Stimulated activated naive CD4-positive, alpha-beta T cell treated with Interleukin-2 at 50 U/mL for 16 hours (primary cell): ENCODE measurements around the gene ISG15.
"Not testable (repeated sequence)": the region's sequence is repeated elsewhere in the genome, so short reads cannot be mapped to it uniquely, and the experiment has no call there.

Experiments
- DNase-seq: peaks from one replicate; lab custom pipeline; 2025; lab: John Stamatoyannopoulos, UW

The ISG15 gene

DNA sequence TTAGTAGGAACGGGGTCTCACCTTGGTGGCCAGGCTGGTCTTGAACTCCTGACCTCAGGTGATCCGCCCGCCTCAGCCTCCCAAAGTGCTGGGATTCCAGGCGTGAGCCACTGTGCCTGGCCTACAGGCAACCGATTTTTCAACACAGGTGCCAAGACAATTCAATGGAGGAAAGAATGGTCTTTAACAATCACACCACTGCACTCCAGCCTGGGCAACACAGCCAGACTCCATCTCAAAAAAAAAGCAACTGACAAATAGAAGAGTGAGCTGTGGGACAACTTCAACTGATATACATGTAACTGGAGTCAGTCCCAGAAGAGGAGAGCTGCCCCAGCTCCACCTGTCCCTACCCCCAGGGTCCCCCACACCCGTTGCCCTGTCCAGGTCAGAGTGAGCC is 18.8 kb upstream of the ISG15 start:
- not testable (repeated sequence) for DNase-seq

DNA sequence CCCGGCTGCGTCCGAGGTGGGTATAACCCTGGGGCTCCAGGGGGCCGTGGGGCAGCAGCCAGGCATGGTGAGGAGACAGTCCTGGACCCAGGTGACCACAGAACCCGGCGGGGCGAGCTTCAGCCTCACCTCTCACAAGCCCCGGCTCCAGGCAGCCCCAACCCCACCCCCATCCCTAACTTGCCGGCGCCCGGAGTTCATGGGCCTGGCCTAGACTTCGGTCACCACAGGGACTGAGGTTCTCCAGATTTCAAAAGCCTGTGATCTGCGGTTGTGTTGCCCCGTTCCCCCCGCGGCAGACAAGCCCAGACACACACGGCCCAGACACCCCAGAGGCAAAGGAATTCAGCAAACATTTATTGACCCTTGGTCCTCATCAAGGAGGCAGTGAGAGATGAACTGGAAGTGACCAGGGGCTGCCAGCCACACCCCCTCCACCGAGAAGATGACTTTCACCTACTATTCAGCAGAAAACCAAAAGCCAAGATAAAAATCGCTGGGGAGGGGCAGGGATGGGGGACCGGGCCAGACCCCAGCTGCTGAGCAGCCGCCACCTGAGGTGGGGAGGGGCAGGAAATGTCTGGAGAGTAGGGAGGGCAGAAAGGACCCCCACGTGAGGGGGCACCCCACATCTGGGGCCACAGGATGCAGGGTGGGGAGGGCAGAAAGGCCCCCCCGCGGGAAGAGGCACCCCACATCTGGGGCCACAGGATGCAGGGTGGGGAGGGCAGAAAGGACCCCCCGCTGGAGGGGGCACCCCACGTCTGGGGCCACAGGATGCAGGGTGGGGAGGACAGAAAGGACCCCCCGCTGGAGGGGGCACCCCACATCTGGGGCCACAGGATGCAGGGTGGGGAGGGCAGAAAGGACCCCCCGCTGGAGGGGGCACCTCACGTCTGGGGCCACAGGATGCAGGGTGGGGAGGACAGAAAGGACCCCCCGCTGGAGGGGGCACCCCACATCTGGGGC is 17.3 kb upstream of the ISG15 start:
- DNase-seq = no peak

DNA sequence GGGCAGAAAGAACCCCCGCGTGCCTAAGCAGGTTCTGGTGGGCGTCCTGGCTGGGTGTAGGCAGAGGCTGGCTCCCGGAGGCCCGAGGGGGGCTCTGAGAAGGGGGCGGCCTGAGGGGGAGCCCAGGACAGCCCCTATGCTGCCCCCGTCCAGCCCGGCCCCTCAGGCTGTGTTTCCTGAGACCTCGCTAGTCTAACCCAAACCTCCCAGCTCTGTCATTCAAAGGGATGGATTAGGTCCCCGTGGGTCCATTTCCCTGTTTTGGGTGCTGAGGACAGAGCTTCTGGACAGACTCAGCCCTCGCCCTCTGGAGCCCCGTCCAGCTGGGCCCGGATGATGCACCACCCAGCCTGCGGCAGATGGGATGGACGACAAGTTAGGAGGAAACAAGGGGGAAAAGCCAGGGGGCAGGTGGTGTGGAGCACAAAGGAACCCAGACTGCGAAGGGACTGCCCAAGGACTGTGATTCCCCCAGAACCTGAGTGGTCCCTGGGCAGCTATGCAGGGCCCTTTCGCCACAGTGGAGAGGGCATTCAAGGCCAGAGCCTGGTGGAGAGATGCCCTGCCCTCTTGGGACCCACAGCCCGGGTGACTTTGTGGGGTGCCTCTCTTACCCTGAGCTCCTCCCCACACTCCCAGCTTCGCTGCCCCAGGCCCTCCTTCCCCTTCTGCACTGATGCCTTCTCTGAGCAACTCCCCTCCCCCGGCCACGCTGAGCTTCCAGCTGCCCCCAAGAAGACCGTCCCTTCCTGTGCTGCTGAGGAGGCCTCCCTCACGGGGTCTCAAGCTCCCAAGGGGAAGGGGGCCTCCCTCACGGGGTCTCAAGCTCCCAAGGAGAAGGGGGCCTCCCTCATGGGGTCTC is 16.2 kb upstream of the ISG15 start:
- no peak for DNase-seq

DNA sequence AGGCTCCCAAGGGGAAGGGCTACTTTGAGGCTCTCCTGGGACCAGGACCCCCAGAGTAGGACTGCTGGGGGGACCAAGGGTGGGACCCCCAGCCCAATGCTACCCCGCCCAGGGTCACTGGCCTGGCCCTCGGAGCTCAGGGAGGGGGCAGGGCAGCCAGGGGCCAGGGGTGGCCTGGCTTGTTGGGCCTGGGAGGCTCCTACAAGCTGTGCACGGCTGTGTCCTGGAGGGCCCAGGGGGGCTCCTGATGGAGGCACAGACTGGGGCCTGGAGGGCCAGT is 15.6 kb upstream of the ISG15 start:
- DNase-seq = no peak

DNA sequence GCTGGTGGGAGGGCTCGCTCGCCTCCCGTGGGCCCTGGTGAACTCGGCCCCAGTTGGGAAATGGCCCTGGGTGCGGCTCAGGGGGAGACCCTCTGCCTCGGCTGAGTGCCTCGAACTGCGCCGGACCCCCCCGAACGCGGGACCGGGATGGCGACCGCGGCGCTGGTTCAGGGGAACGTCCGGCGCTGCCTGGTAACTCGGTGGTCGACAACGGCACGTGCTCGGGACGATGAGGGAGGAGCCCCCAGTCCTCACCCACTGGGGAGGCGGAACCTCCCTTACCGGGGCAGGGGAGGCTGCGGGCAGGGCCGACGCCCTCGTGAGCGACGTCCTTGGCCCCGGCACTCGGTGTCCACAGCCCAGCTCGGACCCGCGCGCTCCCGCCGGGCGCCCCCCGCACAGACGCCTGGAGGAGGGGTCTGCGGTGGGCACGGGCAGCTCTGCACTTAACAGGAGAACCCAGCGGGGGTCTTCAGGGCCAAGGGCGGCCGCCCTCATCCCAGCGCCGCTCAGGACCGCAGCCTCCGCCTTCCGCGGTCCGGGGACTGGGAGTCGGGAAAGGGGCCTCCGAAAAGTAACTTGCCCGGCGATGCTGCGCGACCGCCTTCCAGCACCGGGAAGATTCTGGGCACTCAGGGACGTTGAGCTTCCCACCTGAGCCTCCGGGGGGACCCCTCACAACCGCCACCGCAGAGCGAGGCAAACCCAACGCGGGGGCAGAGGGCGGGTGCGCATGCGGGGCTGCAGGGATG is 15.1 kb upstream of the ISG15 start:
- DNase-seq = no peak

DNA sequence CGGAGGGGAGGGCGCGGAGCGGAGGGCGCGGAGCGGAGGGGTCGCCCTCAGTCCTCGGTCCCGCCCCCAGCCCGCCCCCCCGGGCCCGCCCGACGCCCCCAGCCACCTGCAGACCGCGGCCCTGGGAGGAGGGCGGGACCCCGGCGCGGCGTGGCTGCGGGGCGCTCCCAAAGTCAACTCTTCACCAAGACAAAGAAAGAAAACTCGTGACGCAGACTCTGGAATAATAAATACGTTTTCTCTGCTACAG is 14.6 kb upstream of the ISG15 start:
- DNase-seq = no peak

DNA sequence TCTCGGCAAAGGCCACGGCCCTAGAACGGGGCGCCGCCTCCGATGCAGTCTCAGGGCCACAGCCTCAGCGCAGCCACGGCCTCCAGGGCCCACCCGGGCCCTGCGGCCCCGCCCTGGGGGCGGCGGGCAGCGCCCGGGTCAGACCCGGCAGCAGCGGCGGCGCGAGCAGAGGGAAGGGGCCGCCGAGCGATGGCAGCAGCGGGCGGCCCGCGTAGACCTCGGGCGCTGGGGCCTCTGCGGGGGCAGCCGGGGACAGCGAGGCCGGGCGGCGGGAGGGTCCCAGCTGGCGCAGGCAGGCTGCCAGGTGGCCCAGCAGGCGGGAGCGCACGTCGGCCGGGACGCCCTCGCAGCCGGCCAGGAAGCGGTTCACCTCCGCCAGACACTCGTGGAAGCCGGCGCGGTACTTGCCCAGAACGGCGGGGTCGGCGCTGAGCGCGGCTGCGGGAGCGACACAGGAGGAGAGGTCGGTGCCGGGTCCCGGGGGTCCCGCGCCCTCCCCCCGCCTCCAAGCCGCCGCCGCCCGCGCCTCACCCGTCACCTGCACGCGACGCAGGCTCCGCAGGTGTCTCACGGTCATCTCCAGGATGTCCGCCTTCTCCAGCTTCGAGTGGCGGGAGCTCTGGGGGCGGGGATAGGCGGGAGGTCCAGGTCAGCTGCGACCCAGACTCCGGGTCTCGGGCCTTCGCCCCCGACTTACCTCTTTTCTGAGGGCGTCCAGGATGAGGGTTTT is 14.1 kb upstream of the ISG15 start:
- DNase-seq = no peak

DNA sequence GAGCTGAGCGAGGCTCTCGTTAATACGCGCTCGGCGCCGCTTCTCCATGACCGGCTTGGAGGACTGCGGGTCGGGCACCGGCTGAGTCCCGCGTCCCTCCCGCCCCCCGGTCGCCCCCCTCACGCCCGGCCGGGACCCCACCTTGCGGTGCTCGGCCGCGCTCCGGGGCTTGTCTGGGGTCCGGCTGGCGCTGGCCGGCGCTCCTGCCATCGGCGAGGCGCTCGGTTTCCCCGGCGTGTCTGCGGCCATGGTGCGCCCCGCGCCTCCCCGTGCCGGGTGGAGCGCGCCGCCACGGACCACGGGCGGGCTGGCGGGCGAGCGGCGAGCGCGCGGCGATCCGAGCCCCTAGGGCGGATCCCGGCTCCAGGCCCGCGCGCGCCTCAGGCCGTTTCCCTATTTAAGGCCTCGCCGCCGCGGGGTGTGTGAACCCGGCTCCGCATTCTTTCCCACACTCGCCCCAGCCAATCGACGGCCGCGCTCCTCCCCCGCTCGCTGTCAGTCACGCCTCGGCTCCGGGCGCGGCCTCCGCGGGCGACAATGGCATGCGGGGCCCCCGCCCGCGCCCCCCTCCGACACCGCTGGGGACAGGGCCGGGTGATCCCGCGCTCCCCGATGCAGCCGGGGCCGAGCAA is 13.5 kb upstream of the ISG15 start, which contains the start of gene HES4:
Gene HES4 (minus strand): TSS at position 373 of the 632 bp plus-strand sequence. CDS start 124 bp downstream, at position 249.
- peak; percentile 48 for DNase-seq

DNA sequence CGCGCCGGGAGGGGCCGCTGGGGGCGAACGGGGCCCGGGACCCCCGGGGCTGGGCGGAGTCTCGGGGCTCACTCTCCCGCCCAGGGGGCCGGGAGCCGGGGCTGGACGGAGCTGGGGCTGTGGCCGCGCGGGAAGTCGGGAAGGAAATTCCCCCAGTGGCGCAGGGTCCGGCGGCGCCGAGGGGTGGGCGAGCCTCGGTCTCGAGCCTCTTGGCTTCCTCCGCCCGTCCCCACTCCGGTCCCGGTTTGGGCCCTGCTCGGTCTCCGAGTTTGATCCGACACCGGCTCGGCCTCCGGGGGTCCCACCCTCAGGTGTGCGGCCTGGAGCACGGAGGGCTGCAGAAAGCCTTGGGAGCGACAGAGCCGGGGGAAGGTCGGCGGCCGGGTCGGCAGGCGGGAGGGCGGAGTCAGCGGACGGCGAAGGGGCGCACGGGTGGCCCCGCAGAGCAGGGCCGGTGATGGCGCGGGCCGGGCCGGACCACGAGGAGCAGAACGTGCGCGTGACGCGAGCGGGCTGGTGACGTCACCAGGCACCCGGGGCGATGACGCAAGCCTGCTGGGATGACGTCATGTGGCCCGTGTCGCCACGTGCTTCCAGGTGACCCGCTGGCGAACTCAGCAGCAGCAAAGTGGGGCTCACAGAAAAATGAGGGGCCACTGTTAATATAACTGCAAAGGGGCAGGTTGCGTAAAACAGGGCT is 12.8 kb upstream of the ISG15 start:
- DNase-seq = peak; percentile 35

DNA sequence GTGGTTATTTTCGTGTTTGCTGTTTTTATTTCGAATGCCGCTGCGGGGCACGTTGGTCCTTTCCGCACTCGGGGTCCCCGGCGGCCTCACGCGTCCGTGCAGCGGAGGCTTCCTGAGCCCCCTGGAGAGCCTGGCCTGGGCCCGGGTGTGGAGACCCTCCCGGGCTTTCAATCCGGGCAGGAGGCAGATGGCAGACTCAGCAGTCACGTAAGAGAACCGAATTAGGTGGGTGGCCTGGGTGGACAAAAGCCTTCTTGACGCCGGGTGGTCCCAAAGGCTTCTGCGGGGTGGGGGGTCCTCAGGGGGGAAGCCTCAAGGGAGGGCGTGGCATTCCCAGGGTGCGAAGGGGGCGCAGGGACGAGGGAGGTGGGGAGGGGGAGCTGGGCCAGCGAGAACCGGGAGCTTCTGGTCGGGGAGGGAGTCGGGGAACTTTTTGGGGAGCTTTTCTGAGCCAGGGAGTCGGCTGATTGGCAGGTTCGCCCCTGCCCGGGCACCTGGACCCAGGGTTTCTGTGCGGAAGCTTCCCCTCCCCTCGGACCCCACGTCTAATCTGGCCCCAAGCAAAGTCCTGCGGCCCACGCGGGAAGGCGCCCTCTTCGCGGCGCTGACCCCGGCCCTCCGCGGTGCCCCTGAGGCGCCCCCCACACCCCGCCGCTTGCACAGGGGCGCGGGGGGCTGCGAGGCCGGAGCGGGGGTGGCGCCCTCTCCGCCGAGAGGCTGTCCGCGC is 12.1 kb upstream of the ISG15 start:
- no peak for DNase-seq

DNA sequence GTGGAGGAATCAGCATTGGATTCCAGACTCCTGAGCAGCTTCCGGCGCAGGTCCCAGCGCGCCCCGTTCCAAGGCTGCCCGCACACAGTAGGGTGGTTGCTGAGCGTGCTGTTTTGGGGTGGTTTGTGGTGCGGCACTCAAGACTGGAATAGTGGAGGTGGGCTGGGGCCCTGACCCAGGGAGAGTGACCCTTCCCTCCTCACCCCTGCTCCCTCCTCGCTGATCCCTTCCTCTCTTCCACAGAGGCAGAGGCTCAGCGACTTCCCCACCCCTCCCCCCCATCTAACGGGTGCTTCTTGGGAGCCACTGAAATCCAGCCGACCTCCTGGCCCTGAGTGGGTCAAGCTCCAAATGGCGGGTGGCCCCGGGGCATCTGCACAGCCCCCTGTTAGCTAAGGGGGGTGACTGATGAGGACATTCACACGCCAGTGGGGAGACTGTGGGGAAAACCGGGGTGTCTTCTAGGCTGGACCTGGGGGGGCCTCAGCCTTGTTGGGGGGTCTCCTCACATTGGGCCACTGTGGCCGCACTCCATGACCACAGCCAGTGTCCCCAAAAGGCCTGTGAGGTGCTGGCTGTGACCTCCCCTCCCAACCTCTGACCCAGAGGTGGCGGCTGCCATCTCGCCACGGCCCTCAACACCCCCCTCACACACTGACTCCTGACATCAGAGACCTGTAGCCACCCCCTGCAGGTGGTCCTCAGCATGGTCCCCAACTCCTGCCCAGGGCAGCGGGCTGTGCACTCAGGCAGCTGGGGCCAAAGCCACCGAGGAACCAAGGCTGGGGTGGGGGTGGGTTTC is 9.5 kb upstream of the ISG15 start:
- DNase-seq = no peak

DNA sequence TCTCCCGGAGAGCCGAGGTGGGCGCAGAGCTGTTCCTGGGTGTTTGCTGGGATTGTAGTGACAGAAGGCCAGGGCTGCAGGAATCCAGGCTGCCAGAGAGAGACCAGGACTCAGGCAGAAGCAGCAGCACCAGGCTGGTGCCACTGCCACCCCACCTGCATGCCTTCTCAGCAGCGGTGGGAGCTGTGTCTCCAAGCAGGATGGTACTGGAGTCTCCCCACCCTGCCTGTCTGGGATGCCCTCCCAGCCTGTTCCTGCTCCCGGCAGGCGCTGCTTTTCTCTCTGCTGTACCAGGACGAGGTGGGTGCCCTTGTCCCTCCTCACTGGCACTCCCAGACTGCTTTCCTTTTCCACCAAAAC is 8.9 kb upstream of the ISG15 start:
- DNase-seq = no peak

DNA sequence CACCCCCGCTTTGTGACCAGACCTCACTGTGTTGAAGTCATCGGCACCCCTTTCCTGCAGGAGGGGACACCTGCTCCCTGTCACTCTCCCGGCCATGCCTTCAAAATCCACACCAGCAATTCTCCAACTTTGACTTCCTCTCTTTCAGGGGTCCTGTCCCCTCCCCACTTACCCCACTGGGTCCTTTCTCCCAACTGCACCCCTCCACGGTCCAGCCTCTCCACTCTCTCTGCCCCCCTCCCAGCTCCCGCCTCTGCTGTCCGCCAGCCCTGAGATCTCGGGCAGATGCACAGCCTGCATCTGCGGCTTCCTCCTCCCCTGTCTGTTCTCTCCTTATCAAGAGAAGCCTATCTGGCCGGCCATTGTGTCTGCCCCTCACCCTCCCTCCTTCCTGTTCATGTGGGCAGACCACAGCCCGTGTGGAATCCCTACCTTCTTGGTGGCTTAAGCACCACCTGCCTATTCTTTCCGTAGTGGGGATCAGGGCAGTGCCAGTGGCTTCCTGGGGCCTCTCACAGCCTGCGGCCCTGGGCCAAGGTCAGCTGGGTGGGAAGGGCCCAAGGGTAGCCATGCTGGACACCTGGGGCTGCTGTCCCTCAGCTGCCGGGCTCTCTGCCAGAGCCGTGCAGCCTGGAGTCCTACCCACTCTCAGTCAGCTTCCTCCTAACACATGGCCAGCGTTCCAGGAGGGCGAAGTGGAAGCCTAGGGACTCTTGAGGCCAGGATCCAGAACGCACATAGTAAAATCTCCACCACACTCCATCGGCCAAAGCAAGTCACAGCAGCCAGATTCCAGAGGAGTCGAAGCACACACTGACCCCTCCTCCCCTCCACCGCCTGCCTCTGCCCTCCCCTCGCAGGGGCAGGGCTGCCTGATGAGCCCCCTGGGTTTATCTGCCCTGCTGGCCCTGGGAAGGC is 8.3 kb upstream of the ISG15 start:
- no peak for DNase-seq

DNA sequence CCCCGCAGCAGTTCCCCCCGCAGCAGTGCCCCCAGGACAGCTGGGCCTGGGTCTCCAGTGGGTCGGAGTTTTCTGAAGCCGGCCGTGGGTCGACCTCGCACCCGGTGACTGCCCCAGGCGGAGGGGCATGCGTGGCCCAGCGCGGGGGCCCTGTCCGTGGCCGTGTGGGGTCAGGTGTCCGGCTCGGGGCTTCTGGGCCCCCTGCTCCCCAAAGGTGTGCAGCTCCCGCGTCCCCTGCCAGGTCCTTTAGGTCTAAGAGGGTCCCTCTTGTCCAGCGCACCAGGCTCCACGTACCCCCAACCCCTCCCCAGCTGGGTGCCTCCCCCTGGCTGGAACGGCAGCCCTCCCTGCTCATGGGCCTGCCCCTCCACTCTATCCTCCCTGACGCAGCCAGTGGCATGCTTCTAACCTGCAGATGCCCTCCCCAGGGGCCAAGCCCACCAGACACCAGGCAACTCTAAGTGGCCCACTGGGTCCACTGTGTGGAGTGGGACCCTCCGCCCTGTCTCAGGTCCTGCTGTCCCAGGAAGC is 7.5 kb upstream of the ISG15 start:
- no peak for DNase-seq

DNA sequence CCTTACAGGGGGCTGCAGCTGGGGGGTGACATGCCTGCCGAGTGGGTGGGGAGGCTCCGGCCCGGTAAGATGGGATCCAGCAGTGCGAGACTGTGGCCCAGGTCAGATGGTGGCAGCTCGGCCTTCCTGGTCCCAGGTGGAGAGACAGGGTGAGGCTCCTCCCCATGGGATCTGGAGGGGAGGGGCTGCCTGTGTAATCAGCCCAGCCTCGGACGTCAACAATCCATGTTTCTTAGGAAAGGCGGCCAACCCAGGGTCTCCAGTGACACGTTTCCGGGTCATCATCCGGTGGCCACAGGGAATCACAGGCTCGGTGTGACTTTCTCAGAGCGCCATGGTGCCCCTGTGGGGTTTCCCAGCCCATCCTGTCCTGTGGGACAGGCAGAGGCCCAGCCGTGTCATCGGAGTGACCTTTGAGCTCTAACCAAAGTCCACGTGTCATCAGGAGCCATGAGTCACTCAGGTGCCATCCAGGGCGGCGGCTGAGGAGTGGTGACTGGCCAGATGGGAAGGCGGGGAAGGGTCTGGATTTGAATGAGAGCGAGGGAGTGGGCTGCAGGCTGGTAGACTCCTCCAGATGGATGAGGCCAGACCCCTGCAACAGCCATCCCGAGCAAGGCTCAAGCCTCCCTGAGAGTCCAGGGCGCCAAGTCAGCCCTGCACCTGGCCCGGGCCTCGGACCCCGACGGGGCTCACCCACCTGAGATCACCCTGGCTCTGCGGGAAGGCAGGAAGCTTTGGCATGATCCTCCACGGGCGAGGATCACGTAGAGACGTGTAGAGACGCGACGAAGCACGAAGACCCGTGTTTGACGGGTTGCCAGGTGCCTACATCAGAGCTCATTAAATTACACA is 6.8 kb upstream of the ISG15 start:
- no peak for DNase-seq

DNA sequence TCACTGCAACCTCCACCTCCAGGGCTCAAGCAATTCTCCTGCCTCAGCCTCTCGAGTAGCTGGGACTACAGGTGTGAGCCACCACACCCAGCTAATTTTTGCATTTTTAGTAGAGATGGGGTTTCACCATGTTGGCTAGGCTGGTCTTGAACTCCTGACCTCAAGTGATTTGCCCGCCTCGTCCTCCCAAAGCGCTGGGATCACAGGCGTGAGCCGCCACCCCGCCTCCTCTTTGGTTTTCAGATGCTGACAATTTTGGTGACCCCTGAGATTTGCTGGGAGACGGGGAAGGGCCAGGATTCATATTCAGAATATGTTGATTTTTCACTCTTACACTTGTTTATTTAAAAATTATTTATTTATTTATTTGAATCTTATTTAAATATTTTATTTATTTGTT is 3.2 kb upstream of the ISG15 start:
- DNase-seq = not testable (repeated sequence)

DNA sequence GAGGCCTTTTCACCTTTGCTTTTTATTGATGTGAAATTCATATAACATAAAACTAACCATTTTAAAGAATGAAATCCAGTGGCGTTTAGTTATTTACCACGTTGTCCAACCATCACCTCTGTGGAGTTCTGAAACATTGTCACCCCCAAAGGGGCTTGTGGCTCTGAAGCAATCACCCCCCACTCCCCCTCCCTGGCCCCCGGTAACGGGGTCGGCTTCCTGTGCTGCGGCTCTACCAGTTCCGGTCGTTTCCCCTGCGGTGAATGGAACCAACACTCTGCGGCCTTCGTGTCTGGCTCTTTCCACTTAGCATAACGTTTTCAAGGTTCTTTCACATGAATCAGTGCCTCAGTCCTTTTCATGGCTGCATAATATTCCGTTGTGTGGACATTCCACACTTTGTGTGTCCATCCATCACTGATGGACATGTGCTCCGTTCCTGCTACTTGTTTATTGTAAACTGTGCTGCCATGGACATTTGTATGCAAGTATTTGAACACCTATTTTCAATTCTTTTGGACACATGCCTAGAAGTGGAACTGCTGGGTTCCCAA is 1.8 kb upstream of the ISG15 start:
- DNase-seq = no peak
